Measurements from ENCODE around the gene BABAM2. TPM values are rescaled to one million over a fixed set of nuclear protein-coding genes. Genes with fewer than 3 reads are reported as not detected.

The BABAM2 gene
- total RNA-seq, 1 donor from 2014 or later: 58.9 TPM

GRCh38 chr2:27849558-27850205 is 40.8 kb upstream of the BABAM2 start:
- H3K27me3 ChIP-seq (ENCODE audit: low read depth): no peaks in the 10 kb centered on the region
- no peak overlapping the region for H3K4me3 ChIP-seq
- intact Hi-C loops (cut with micrococcal nuclease): no loop called here
- no peaks in the 10 kb centered on the region for H3K9me3 ChIP-seq (replicated peaks)
- no peaks in the 10 kb centered on the region for H3K36me3 ChIP-seq
- no peak overlapping the region for H3K27ac ChIP-seq (replicated peaks)
- no peak for DNase-seq
- TF ChIP-seq CTCF (IDR thresholded peaks at IDR 0.05; ENCODE audit: borderline replicate concordance): no peak
- H3K4me1 ChIP-seq: peaks cover 12% of the 10 kb centered on the region

DNA sequence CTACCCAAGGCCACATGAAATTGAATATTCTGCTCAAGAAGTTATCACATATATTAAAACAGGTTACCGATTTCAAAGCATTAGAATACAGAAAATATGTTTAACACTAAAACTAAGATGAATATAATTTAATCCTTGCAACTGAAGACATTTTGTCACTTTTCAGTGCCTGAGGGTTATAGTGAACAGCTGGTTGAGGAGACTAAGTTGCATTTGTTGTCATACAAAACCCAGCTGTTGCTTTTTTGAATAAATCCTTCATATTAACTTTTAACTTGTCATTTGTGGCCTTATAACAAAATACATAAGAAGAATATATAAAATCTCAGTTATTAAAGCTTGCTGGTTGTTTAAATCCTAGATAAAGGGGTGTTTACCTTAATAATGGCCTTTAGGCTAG is 37.8 kb upstream of the BABAM2 start:
- H3K27me3 ChIP-seq (ENCODE audit: low read depth): no peaks in the 10 kb centered on the region
- no peak for TF ChIP-seq CTCF (IDR thresholded peaks at IDR 0.05; ENCODE audit: borderline replicate concordance)
- intact Hi-C loops (cut with micrococcal nuclease): no loop called here

GRCh38 chr2:27854229-27854862 is 36.2 kb upstream of the BABAM2 start:
- intact Hi-C loops (cut with micrococcal nuclease): no loop called here
- no peak for TF ChIP-seq CTCF (IDR thresholded peaks at IDR 0.05; ENCODE audit: borderline replicate concordance)

More for the DNA sequence above, 37.8 kb upstream of the BABAM2 start:
- no peak overlapping the region for H3K4me3 ChIP-seq
- no peak overlapping the region for H3K27ac ChIP-seq (replicated peaks)
- peaks cover 3% of the 10 kb centered on the region for H3K9me3 ChIP-seq (replicated peaks)
- H3K4me1 ChIP-seq: peaks cover 7% of the 10 kb centered on the region
- no peak for DNase-seq
- no peaks in the 10 kb centered on the region for H3K36me3 ChIP-seq

GRCh38 chr2:27855476-27855875 is 35.1 kb upstream of the BABAM2 start:
- Histone ChIP-seq H3K9me3 (replicated peaks) (peaks cover 7% of the 10 kb centered on the region), H3K4me3 (no peak overlapping the region), H3K27ac (replicated peaks) (no peak overlapping the region), H3K36me3 (no peaks in the 10 kb centered on the region), H3K4me1 (peaks cover 7% of the 10 kb centered on the region), H3K27me3 (ENCODE audit: low read depth) (no peaks in the 10 kb centered on the region)
- intact Hi-C loops (cut with micrococcal nuclease): no loop called here
- no peak for TF ChIP-seq CTCF (IDR thresholded peaks at IDR 0.05; ENCODE audit: borderline replicate concordance)
- DNase-seq: no peak

More at GRCh38 chr2:27854229-27854862, 36.2 kb upstream of the BABAM2 start:
- H3K36me3 ChIP-seq: no peaks in the 10 kb centered on the region
- no peaks in the 10 kb centered on the region for H3K27me3 ChIP-seq (ENCODE audit: low read depth)
- H3K4me1 ChIP-seq: peaks cover 7% of the 10 kb centered on the region
- DNase-seq: no peak
- no peak overlapping the region for H3K4me3 ChIP-seq
- H3K27ac ChIP-seq (replicated peaks): no peak overlapping the region
- peaks cover 7% of the 10 kb centered on the region for H3K9me3 ChIP-seq (replicated peaks)

DNA sequence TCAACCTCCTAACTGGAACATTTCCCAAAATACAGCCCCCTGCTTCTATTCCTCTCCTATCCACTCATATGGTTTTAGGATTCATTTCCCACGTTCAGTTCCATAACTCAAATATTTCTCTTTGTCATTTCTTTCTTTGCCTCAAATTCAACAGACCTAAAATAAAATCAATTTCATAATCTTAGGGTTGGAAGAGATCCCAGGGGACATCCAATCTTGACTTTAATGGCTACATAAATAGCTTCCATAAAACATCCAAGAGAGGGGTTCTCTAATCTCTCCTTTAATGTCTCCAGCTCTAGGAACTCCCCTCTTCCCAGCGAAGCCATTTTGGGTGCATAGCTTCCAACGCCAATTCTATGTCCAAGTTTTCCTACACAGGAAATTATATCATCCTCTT is 34.1 kb upstream of the BABAM2 start:
- Histone ChIP-seq H3K4me1 (peaks cover 7% of the 10 kb centered on the region), H3K9me3 (replicated peaks) (peaks cover 7% of the 10 kb centered on the region), H3K27ac (replicated peaks) (no peak overlapping the region), H3K27me3 (ENCODE audit: low read depth) (no peaks in the 10 kb centered on the region), H3K36me3 (no peaks in the 10 kb centered on the region), H3K4me3 (no peak overlapping the region)
- TF ChIP-seq CTCF (IDR thresholded peaks at IDR 0.05; ENCODE audit: borderline replicate concordance): no peak
- no peak for DNase-seq
- intact Hi-C loops (cut with micrococcal nuclease): no loop called here

Data from left ventricle myocardium inferior (tissue), 1 donor.